ENCODE measurements around the gene INHA. TPM values are rescaled to one million over a fixed set of nuclear protein-coding genes. Genes with fewer than 3 reads are reported as not detected.

Gene INHA
- total RNA-seq (2022; extraction: Qiagen RNA extraction) = 0.35 to 0.58 TPM (median 0.47 TPM) in 5 replicates

GRCh38 chr2:219572237-219573001, at the start of gene INHA:
Gene INHA, plus strand, starts transcription at chr2:219572310. Its CDS starts 65 bp downstream, at chr2:219572375.

GRCh38 chr2:219543596-219544358, 28.3 kb upstream of the INHA start, which contains the start of the genes CHPF and TMEM198:
Gene CHPF, minus strand, starts transcription at chr2:219543809. Its CDS starts 271 bp downstream, at chr2:219543538.
Gene TMEM198, plus strand, starts transcription at chr2:219544028. Its CDS starts 700 bp downstream, at chr2:219544728.

GRCh38 chr2:219571311-219572236, 536 bp upstream of the INHA start, which contains the start of gene OBSL1:
Gene OBSL1, minus strand, starts transcription at chr2:219571539. Its CDS starts 307 bp downstream, at chr2:219571232.

GRCh38 chr2:219597552-219598307, 25.6 kb downstream of the INHA start, which contains the start of gene STK11IP:
Gene STK11IP, plus strand, starts transcription at chr2:219597857. Its CDS starts 263 bp downstream, at chr2:219598120.

Other genes with a start within 250 kb of the INHA start
- not detected in 5 replicates for gene RESP18, start 239.6 kb upstream of the INHA start, total RNA-seq (2022; extraction: Qiagen RNA extraction)
- 58.3 to 67.2 TPM (median 62.6 TPM) in 5 replicates for gene DNPEP, start 184.4 kb upstream of the INHA start, total RNA-seq (2022; extraction: Qiagen RNA extraction)
- 0.23 to 0.93 TPM (median 0.51 TPM) in 5 replicates for gene DES, start 153.9 kb upstream of the INHA start, total RNA-seq (2022; extraction: Qiagen RNA extraction)
- gene SPEG, start 137.5 kb upstream of the INHA start, total RNA-seq (2022; extraction: Qiagen RNA extraction) = 6.5 to 10.3 TPM (median 8.3 TPM) in 5 replicates
- 36.9 to 40.3 TPM (median 37.8 TPM) in 5 replicates for gene GMPPA, start 73.4 kb upstream of the INHA start, total RNA-seq (2022; extraction: Qiagen RNA extraction)
- gene ASIC4, start 57.8 kb upstream of the INHA start, total RNA-seq (2022; extraction: Qiagen RNA extraction) = 0.06 to 0.26 TPM (median 0.07 TPM) in 5 replicates
- 21.8 to 32.9 TPM (median 29.3 TPM) in 5 replicates for gene CHPF, start 28.5 kb upstream of the INHA start, total RNA-seq (2022; extraction: Qiagen RNA extraction)
- 0.70 to 1.3 TPM (median 1.0 TPM) in 5 replicates for gene TMEM198, start 28.3 kb upstream of the INHA start, total RNA-seq (2022; extraction: Qiagen RNA extraction)
- 18.8 to 22.2 TPM (median 19.9 TPM) in 5 replicates for gene OBSL1, start 771 bp upstream of the INHA start, total RNA-seq (2022; extraction: Qiagen RNA extraction)
- 13.9 to 17.5 TPM (median 17.2 TPM) in 5 replicates for gene STK11IP, start 25.5 kb downstream of the INHA start, total RNA-seq (2022; extraction: Qiagen RNA extraction)
- 2.5 to 3.3 TPM (median 3.1 TPM) in 5 replicates for gene SLC4A3, start 55.3 kb downstream of the INHA start, total RNA-seq (2022; extraction: Qiagen RNA extraction)